ENCODE measurements around the gene NAV2. TPM values are rescaled to one million over a fixed set of nuclear protein-coding genes. Genes with fewer than 3 reads are reported as not detected.

Gene NAV2
- total RNA-seq, 2 experiments from 2014 or later, result 0.26 to 0.67 TPM

GRCh38 chr11:20159466-20160381 is 447.1 kb downstream of the NAV2 start:
- ATAC-seq (no peak), DNase-seq (no peak)
- Mint-ChIP-seq H3K27ac (peak overlapping the region; percentile 20), H3K36me3 (peaks cover 9% of the 10 kb centered on the region), H3K27me3 (peaks cover 91% of the 10 kb centered on the region), H3K9me3 (ENCODE audit: low read depth) (no peaks in the 10 kb centered on the region), H3K4me3 (no peak overlapping the region), H3K4me1 (peaks cover 10% of the 10 kb centered on the region)
- CTCF ChIA-PET, result no interaction called here

GRCh38 chr11:20160425-20161229 is 448.0 kb downstream of the NAV2 start, which contains the start of gene DBX1:
Gene DBX1, minus strand, starts transcription at chr11:20160475. Its CDS starts 151 bp downstream, at chr11:20160324.
- DNase-seq (no peak), ATAC-seq (no peak)
- Mint-ChIP-seq H3K27me3 (peaks cover 93% of the 10 kb centered on the region), H3K4me1 (peaks cover 10% of the 10 kb centered on the region), H3K9me3 (ENCODE audit: low read depth) (no peaks in the 10 kb centered on the region), H3K27ac (peak within 1 kb of the TSS; percentile 67), H3K36me3 (peaks cover 9% of the 10 kb centered on the region), H3K4me3 (no peak within 1 kb of the TSS)
- CTCF ChIA-PET, result interaction anchor here (0.6 kb wide), 1 partner anchor 22 kb away, joined by 3 read pairs; no protein-coding TSS in a partner anchor

- H3K9me3 Mint-ChIP-seq (ENCODE audit: low read depth), result no peaks in the 10 kb centered on the region
- peaks cover 91% of the 10 kb centered on the region for H3K27me3 Mint-ChIP-seq
- CTCF ChIA-PET, result interaction anchor here (0.6 to 1.1 kb wide), 2 partner anchors 21 to 33 kb away, joined by 3 read pairs; no protein-coding TSS in a partner anchor
- ATAC-seq, result no peak
- H3K27ac Mint-ChIP-seq, result peak overlapping the region; percentile 67
- H3K4me3 Mint-ChIP-seq, result no peak overlapping the region
- no peak for DNase-seq
- peaks cover 9% of the 10 kb centered on the region for H3K36me3 Mint-ChIP-seq
- peaks cover 6% of the 10 kb centered on the region for H3K4me1 Mint-ChIP-seq
Measured at GRCh38 chr11:20161230-20161918, 448.7 kb downstream of the NAV2 start.

- Mint-ChIP-seq H3K27ac (peak overlapping the region; percentile 23), H3K36me3 (peaks cover 9% of the 10 kb centered on the region), H3K4me1 (peaks cover 6% of the 10 kb centered on the region), H3K4me3 (no peak overlapping the region), H3K27me3 (peaks cover 93% of the 10 kb centered on the region), H3K9me3 (ENCODE audit: low read depth) (no peaks in the 10 kb centered on the region)
- ATAC-seq (no peak), DNase-seq (no peak)
- CTCF ChIA-PET, result interaction anchor here (1.1 kb wide), 1 partner anchor 34 kb away, joined by 3 read pairs; no protein-coding TSS in a partner anchor
Measured at GRCh38 chr11:20161923-20162744, 449.5 kb downstream of the NAV2 start.

GRCh38 chr11:20162824-20163782 is 450.5 kb downstream of the NAV2 start:
- peaks cover 92% of the 10 kb centered on the region for H3K27me3 Mint-ChIP-seq
- H3K4me3 Mint-ChIP-seq, result peak overlapping the region; percentile 16
- no peaks in the 10 kb centered on the region for H3K9me3 Mint-ChIP-seq (ENCODE audit: low read depth)
- peaks cover 6% of the 10 kb centered on the region for H3K36me3 Mint-ChIP-seq
- no peak for DNase-seq
- CTCF ChIA-PET, result interaction anchor here (0.9 kb wide), 1 partner anchor 9 kb away, joined by 4 read pairs; no protein-coding TSS in a partner anchor
- ATAC-seq, result no peak
- peak overlapping the region; percentile 60 for H3K27ac Mint-ChIP-seq
- H3K4me1 Mint-ChIP-seq, result peaks cover 3% of the 10 kb centered on the region

GRCh38 chr11:20163783-20164481 is 451.3 kb downstream of the NAV2 start:
- ATAC-seq (no peak), DNase-seq (no peak)
- peaks cover 3% of the 10 kb centered on the region for H3K4me1 Mint-ChIP-seq
- no peak overlapping the region for H3K27ac Mint-ChIP-seq
- H3K9me3 Mint-ChIP-seq (ENCODE audit: low read depth), result no peaks in the 10 kb centered on the region
- peaks cover 6% of the 10 kb centered on the region for H3K36me3 Mint-ChIP-seq
- no peak overlapping the region for H3K4me3 Mint-ChIP-seq
- peaks cover 85% of the 10 kb centered on the region for H3K27me3 Mint-ChIP-seq
- CTCF ChIA-PET, result interaction anchor here (0.9 kb wide), 1 partner anchor 10 kb away, joined by 4 read pairs; no protein-coding TSS in a partner anchor

Small RNA genes within 50 kb of the gene (microRNA-seq; reads per million reads assigned to microRNA genes)
- not detected for gene MIR4694

All from activated CD8-positive, alpha-beta memory T cell treated with anti-CD3 and anti-CD28 coated beads, Interleukin-2, amount 10 ng/mL, durations not matched to agents 7 days and 5 days (primary cell).